Prostate gland (tissue), 2 donors: ENCODE data around the gene PLIN1. TPM values are rescaled to one million over a fixed set of nuclear protein-coding genes. Genes with fewer than 3 reads are reported as not detected.

Experiments used
- DNase-seq: peaks from one replicate; pipeline ENCODE4 v3.0.0-alpha.2; 2019; ENCODE audit warnings: low spot score
- H3K27ac ChIP-seq, 2 donors: fragments of 200-600 bp; sonication (generic); 2 replicates each; pipeline ENCODE4 v1.5.1; 2017 to 2019
- H3K27me3 ChIP-seq: fragments of 200-600 bp; sonication (generic); replicated peaks from 2 replicates; pipeline ENCODE4 v1.5.1; 2019; ENCODE audit not compliant: insufficient read depth
- H3K36me3 ChIP-seq, 2 donors: fragments of 200-600 bp; sonication (generic); 1 replicate in 1 of 2; 2 replicates in 1 of 2; pipeline versions ENCODE4 v1.5.1 to v1.8.1; 2017 to 2019
- H3K4me1 ChIP-seq: fragments of 200-600 bp; sonication (generic); replicated peaks from 2 replicates; pipeline ENCODE4 v1.5.1; 2019
- H3K4me3 ChIP-seq, 2 donors: fragments of 200-600 bp; sonication (generic); 2 replicates each; pipeline ENCODE4 v1.5.1; 2017 to 2019
- H3K9me3 ChIP-seq: fragments of 200-600 bp; sonication (generic); 2 replicates; pipeline ENCODE4 v1.5.1; 2017
- POLR2A ChIP-seq: fragments of 450-650 bp; IDR thresholded peaks from one replicate; pipeline ENCODE4 v1.6.1; 2016; ENCODE audit warnings: antibody characterized with exemption, mild to moderate bottlenecking
- POLR2AphosphoS5 ChIP-seq: sonication (generic); formaldehyde crosslinking; IDR thresholded peaks from one replicate; pipeline ENCODE4 v1.6.1; 2017; ENCODE audit warnings: antibody characterized with exemption
- WGBS: methylation state at CpG from one replicate; pipeline ENCODE4 v1.1.5; 2018; 5-methylcytosine and 5-hydroxymethylcytosine counted together
- intact Hi-C: fragments of 100-400 bp; cut with DNase I; formaldehyde crosslinking; loops from one replicate; pipeline ENCODE4 v1.14.2; 2022
- total RNA-seq, 2 donors: library from RNA; depleted of rRNA; stranded (reverse); fragments of >200 nt; gene quantifications; one replicate each; pipeline ENCODE4 v1.1.0, GENCODE V29; 2016
- TF ChIP-seq, protein P1 (sequence below), 4 experiments: fragments of 200-600 bp in 2 of 4; fragments of 450-650 bp in 2 of 4; sonication (generic) in 2 of 4; IDR thresholded peaks; 1 replicate in 3 of 4; 2 replicates in 1 of 4; pipeline ENCODE4 v1.5.1; 2016 to 2019; ENCODE audit warnings: antibody characterized with exemption in 4 of 4, mild to moderate bottlenecking in 2 of 4, moderate library complexity in 2 of 4

PLIN1 gene
- total RNA-seq, 2 donors from 2014 or later = 1.5 to 3.6 TPM

DNA sequence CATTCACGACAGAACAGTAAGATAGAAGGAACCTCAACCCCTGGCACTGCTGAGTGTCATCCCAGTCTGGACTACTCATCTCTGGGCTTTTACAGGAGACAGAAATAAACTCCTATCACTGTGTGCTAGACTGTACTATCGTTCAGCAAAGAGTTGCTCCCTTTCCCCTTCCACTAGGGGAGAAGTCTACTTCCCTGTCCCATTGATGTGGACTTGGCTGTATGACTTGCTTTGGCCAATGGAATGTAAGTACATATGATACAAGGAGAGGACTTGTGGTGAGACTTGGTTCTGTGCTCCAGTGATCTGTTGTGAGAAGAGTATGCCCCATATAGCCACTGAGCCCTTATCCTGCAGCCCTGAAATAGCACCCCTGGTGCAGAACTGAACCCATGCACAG lies 18.6 kb downstream of the PLIN1 start:
- Histone ChIP-seq H3K27me3 (no peaks in the 10 kb centered on the region), H3K9me3 (no peaks in the 10 kb centered on the region), H3K27ac (no peak overlapping the region), H3K4me1 (no peaks in the 10 kb centered on the region), H3K36me3 (no peaks in the 10 kb centered on the region), H3K4me3 (no peak overlapping the region)
- 87% methylated on average over 2 of the region's 2 CpGs for WGBS
- intact Hi-C loops = no loop called here
- no peak for DNase-seq
- TF ChIP-seq POLR2AphosphoS5 = no peak
- TF ChIP-seq, protein P1, sequence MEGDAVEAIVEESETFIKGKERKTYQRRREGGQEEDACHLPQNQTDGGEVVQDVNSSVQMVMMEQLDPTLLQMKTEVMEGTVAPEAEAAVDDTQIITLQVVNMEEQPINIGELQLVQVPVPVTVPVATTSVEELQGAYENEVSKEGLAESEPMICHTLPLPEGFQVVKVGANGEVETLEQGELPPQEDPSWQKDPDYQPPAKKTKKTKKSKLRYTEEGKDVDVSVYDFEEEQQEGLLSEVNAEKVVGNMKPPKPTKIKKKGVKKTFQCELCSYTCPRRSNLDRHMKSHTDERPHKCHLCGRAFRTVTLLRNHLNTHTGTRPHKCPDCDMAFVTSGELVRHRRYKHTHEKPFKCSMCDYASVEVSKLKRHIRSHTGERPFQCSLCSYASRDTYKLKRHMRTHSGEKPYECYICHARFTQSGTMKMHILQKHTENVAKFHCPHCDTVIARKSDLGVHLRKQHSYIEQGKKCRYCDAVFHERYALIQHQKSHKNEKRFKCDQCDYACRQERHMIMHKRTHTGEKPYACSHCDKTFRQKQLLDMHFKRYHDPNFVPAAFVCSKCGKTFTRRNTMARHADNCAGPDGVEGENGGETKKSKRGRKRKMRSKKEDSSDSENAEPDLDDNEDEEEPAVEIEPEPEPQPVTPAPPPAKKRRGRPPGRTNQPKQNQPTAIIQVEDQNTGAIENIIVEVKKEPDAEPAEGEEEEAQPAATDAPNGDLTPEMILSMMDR (IDR thresholded peaks at IDR 0.05) = no peak
- no peak for TF ChIP-seq POLR2A

DNA sequence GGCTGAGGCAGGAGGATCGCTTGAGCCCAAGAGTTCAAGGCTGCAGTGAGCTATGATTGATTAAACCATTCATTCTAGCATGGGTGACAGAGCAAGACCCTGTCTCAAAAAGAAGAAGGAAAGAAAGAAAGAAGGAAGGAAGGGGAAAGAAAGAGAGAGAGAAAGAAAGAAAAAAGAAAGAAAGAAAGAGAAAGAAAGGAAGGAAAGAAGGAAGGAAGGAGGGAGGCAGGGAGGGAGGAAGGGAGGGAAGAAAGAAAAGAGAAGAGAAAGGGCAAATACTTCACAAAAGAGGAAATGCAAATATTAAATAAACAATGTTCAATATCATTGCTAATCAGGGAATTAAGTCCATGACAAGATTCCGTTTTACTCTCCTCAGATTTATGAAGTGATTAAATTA lies 19.9 kb downstream of the PLIN1 start:
- no peaks in the 10 kb centered on the region for H3K4me1 ChIP-seq
- H3K36me3 ChIP-seq = no peaks in the 10 kb centered on the region
- no peak overlapping the region for H3K4me3 ChIP-seq
- no peaks in the 10 kb centered on the region for H3K27me3 ChIP-seq
- TF ChIP-seq POLR2AphosphoS5 (no peak), POLR2A (no peak)
- TF ChIP-seq, protein P1 (IDR thresholded peaks at IDR 0.05) = no peak
- H3K9me3 ChIP-seq = no peaks in the 10 kb centered on the region
- WGBS = 87% methylated on average over 2 of the region's 2 CpGs
- no peak for DNase-seq
- no peak overlapping the region for H3K27ac ChIP-seq
- intact Hi-C loops = no loop called here

DNA sequence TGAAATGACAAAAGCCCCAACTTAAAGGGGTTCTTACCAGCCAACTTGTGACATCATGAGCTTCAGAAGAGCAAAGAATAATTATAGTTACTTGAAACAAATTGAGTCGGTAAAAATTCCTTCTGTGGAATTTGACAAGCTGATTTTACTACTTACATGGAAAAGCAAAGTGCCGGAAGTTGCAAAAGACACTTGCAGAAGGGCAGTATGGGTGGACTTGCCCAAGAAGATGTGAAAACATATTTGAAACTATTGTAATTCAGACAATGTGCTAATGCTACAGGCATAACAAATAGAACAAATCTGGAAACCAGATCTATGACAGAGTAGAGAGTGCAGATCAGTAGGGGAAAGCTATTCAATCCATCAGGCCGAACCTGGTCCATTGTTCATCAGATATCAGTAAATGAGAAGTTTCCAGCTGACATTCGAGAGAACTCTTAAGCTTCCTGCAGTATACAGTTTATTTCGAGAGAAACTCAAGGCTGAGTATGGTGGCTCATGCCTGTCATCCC lies 21.4 kb downstream of the PLIN1 start:
- WGBS = 87% methylated on average over 5 of the region's 5 CpGs
- no peaks in the 10 kb centered on the region for H3K36me3 ChIP-seq
- no peak overlapping the region for H3K4me3 ChIP-seq
- DNase-seq = no peak
- H3K9me3 ChIP-seq = no peaks in the 10 kb centered on the region
- intact Hi-C loops = no loop called here
- no peak overlapping the region for H3K27ac ChIP-seq
- no peaks in the 10 kb centered on the region for H3K4me1 ChIP-seq
- no peaks in the 10 kb centered on the region for H3K27me3 ChIP-seq
- no peak for TF ChIP-seq POLR2A
- TF ChIP-seq, protein P1 (IDR thresholded peaks at IDR 0.05) = no peak
- no peak for TF ChIP-seq POLR2AphosphoS5

DNA sequence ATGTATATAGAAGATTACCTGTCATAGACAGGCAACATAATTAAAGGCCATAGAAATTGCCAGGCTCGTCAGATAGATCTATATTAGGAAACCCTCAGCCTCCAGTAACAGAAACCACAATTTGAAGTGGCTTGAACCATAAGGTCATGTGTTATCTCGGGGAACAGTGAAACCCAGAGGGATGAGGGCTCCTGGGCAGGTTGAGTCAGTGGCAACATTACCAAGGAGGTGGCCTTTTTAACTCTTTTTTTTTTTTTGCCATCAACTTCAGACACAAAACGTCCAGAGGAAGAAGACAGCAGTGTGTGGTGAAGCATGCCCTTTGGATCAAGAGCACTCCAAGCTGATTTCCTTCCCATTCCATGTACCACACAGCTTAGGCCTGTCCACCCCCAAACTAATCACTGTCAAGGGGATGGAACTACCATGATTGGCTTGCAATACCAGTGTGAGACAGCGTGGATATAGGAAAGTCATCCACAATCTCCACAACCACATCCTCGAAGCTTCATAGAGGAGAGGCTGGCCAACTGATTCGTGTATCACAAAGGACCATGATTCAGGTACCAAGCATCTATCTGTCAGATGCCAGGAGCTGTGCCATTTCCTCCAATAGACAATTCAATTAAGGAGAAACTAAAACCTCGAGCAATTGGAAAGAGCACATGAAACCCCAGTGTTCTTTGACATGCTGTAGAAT lies 22.9 kb downstream of the PLIN1 start:
- Histone ChIP-seq H3K36me3 (no peaks in the 10 kb centered on the region), H3K4me3 (no peak overlapping the region), H3K27me3 (no peaks in the 10 kb centered on the region), H3K4me1 (no peaks in the 10 kb centered on the region), H3K27ac (no peak overlapping the region), H3K9me3 (no peaks in the 10 kb centered on the region)
- TF ChIP-seq POLR2AphosphoS5 = no peak
- TF ChIP-seq POLR2A = no peak
- TF ChIP-seq, protein P1 (IDR thresholded peaks at IDR 0.05) = no peak
- DNase-seq = no peak
- intact Hi-C loops = no loop called here
- 74% methylated on average over 7 of the region's 7 CpGs for WGBS
